ENCODE measurements around the gene ANKRD13D.

Gene ANKRD13D

DNA sequence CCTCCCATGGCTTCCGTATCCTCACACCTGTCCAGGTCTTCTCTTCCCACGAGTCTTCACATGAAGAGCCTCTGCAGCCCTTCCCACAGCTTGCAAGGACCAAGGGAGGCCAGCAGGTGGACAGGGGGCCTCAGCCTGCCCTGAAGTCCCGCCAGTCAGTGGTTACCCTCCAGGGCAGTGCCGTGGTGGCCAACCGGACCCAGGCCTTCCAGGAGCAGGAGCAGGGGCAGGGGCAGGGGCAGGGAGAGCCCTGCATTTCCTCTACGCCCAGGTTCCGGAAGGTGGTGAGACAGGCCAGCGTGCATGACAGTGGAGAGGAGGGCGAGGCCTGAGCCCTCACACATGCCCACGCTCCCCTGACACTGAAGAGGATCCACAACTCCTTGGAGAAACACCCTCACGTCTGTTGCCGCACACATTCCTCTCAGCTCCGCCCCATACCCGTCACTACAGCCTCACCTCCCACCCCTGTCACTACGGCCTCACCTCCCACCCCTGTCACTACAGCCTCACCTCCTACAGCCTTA, 22.5 kb downstream of the ANKRD13D start:
- no peak overlapping the region for H2AFZ ChIP-seq (ENCODE audit: low read length)
- H3K4me3 ChIP-seq (ENCODE audit: low read depth, low read length, poor library complexity, severe bottlenecking): no peak overlapping the region
- H3K79me2 ChIP-seq (ENCODE audit: insufficient read depth, low read length): no peaks in the 10 kb centered on the region
- no peaks in the 10 kb centered on the region for H3K9me3 ChIP-seq (ENCODE audit: low read length)
- H3K9me2 ChIP-seq (ENCODE audit: low read depth, low read length): no peaks in the 10 kb centered on the region
- H3K27me3 ChIP-seq (ENCODE audit: insufficient read depth, low read length): no peaks in the 10 kb centered on the region
- no peak for TF ChIP-seq EZH2 (IDR thresholded peaks at IDR 0.05; ENCODE audit: borderline replicate concordance, low read length)
- TF ChIP-seq, protein P1, sequence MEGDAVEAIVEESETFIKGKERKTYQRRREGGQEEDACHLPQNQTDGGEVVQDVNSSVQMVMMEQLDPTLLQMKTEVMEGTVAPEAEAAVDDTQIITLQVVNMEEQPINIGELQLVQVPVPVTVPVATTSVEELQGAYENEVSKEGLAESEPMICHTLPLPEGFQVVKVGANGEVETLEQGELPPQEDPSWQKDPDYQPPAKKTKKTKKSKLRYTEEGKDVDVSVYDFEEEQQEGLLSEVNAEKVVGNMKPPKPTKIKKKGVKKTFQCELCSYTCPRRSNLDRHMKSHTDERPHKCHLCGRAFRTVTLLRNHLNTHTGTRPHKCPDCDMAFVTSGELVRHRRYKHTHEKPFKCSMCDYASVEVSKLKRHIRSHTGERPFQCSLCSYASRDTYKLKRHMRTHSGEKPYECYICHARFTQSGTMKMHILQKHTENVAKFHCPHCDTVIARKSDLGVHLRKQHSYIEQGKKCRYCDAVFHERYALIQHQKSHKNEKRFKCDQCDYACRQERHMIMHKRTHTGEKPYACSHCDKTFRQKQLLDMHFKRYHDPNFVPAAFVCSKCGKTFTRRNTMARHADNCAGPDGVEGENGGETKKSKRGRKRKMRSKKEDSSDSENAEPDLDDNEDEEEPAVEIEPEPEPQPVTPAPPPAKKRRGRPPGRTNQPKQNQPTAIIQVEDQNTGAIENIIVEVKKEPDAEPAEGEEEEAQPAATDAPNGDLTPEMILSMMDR (IDR thresholded peaks at IDR 0.05; ENCODE audit: low read length): no peak
- no peaks in the 10 kb centered on the region for H3K36me3 ChIP-seq (ENCODE audit: insufficient read depth, low read length)
- H4K20me1 ChIP-seq (ENCODE audit: insufficient read depth, low read length): no peaks in the 10 kb centered on the region
- no peaks in the 10 kb centered on the region for H3F3A ChIP-seq (ENCODE audit: insufficient read depth, low read length)
- H3K27ac ChIP-seq (ENCODE audit: low read depth, low read length, poor library complexity, severe bottlenecking): no peak overlapping the region
- H3K4me2 ChIP-seq (ENCODE audit: low read length): no peak overlapping the region
- H3K4me1 ChIP-seq (ENCODE audit: insufficient read depth, low read length, severe bottlenecking): peaks cover 7% of the 10 kb centered on the region
- no peak overlapping the region for H3K9ac ChIP-seq (ENCODE audit: low read length)

GRCh38 chr11:67312187-67313021, 23.3 kb downstream of the ANKRD13D start:
- peaks cover 11% of the 10 kb centered on the region for H3K4me1 ChIP-seq (ENCODE audit: insufficient read depth, low read length, severe bottlenecking)
- no peak overlapping the region for H3K27ac ChIP-seq (ENCODE audit: low read depth, low read length, poor library complexity, severe bottlenecking)
- H3K4me3 ChIP-seq (ENCODE audit: low read depth, low read length, poor library complexity, severe bottlenecking): no peak overlapping the region
- TF ChIP-seq, protein P1 (IDR thresholded peaks at IDR 0.05; ENCODE audit: low read length): no peak
- no peak for TF ChIP-seq EZH2 (IDR thresholded peaks at IDR 0.05; ENCODE audit: borderline replicate concordance, low read length)
- no peaks in the 10 kb centered on the region for H3K79me2 ChIP-seq (ENCODE audit: insufficient read depth, low read length)
- H2AFZ ChIP-seq (ENCODE audit: low read length): no peak overlapping the region
- H3K9ac ChIP-seq (ENCODE audit: low read length): no peak overlapping the region
- no peaks in the 10 kb centered on the region for H3K9me2 ChIP-seq (ENCODE audit: low read depth, low read length)
- no peaks in the 10 kb centered on the region for H3K27me3 ChIP-seq (ENCODE audit: insufficient read depth, low read length)
- no peaks in the 10 kb centered on the region for H3K36me3 ChIP-seq (ENCODE audit: insufficient read depth, low read length)
- no peaks in the 10 kb centered on the region for H3K9me3 ChIP-seq (ENCODE audit: low read length)
- no peak overlapping the region for H3K4me2 ChIP-seq (ENCODE audit: low read length)
- no peaks in the 10 kb centered on the region for H4K20me1 ChIP-seq (ENCODE audit: insufficient read depth, low read length)
- no peaks in the 10 kb centered on the region for H3F3A ChIP-seq (ENCODE audit: insufficient read depth, low read length)

GRCh38 chr11:67313125-67313890, 24.2 kb downstream of the ANKRD13D start:
- Histone ChIP-seq H3K4me2 (ENCODE audit: low read length) (no peak overlapping the region), H3K9ac (ENCODE audit: low read length) (no peak overlapping the region), H3K36me3 (ENCODE audit: insufficient read depth, low read length) (no peaks in the 10 kb centered on the region), H3F3A (ENCODE audit: insufficient read depth, low read length) (no peaks in the 10 kb centered on the region), H4K20me1 (ENCODE audit: insufficient read depth, low read length) (no peaks in the 10 kb centered on the region), H3K27ac (ENCODE audit: low read depth, low read length, poor library complexity, severe bottlenecking) (no peak overlapping the region), H3K79me2 (ENCODE audit: insufficient read depth, low read length) (no peaks in the 10 kb centered on the region), H3K4me1 (ENCODE audit: insufficient read depth, low read length, severe bottlenecking) (peaks cover 15% of the 10 kb centered on the region), H3K27me3 (ENCODE audit: insufficient read depth, low read length) (no peaks in the 10 kb centered on the region), H3K9me3 (ENCODE audit: low read length) (no peaks in the 10 kb centered on the region), H3K4me3 (ENCODE audit: low read depth, low read length, poor library complexity, severe bottlenecking) (no peak overlapping the region), H2AFZ (ENCODE audit: low read length) (no peak overlapping the region), H3K9me2 (ENCODE audit: low read depth, low read length) (no peaks in the 10 kb centered on the region)
- no peak for TF ChIP-seq EZH2 (IDR thresholded peaks at IDR 0.05; ENCODE audit: borderline replicate concordance, low read length)
- TF ChIP-seq, protein P1 (IDR thresholded peaks at IDR 0.05; ENCODE audit: low read length): no peak
